GM21360 (cell line): ENCODE measurements around the gene USPL1.
A peak's percentile ranks its signal among the peaks of the same experiment; 100 is the strongest.

ENCODE experiments used
- ATAC-seq: cut with Tn5 transposase; IDR thresholded peaks from one replicate; pipeline ENCODE4 v1.9.1; 2021; ENCODE audit warnings: mild to moderate bottlenecking, moderate library complexity; ENCODE audit not compliant: unreplicated experiment

The USPL1 gene

GRCh38 chr13:30656178-30656577 is 38.5 kb downstream of the USPL1 start:
- no peak for ATAC-seq

- no peak for ATAC-seq
Measured at GRCh38 chr13:30659980-30660379, 42.3 kb downstream of the USPL1 start.

- ATAC-seq = no peak
Measured at GRCh38 chr13:30660796-30661195, 43.1 kb downstream of the USPL1 start.

GRCh38 chr13:30664689-30665275 is 47.1 kb downstream of the USPL1 start:
- no peak for ATAC-seq

GRCh38 chr13:30665638-30666037 is 47.9 kb downstream of the USPL1 start:
- ATAC-seq = no peak

GRCh38 chr13:30666113-30666512 is 48.4 kb downstream of the USPL1 start:
- no peak for ATAC-seq

- no peak for ATAC-seq
Measured at GRCh38 chr13:30667014-30667413, 49.3 kb downstream of the USPL1 start.

GRCh38 chr13:30668312-30668711 is 50.6 kb downstream of the USPL1 start:
- ATAC-seq = no peak

GRCh38 chr13:30671271-30671815 is 53.6 kb downstream of the USPL1 start:
- no peak for ATAC-seq

- peak; percentile 80 for ATAC-seq
Measured at GRCh38 chr13:30673669-30674521, 56.2 kb downstream of the USPL1 start.

GRCh38 chr13:30675717-30676116 is 58.0 kb downstream of the USPL1 start:
- ATAC-seq = no peak

GRCh38 chr13:30676672-30677071 is 59.0 kb downstream of the USPL1 start:
- ATAC-seq = no peak

GRCh38 chr13:30679483-30680330 is 62.0 kb downstream of the USPL1 start:
- ATAC-seq = peak; percentile 64

- ATAC-seq = no peak
Measured at GRCh38 chr13:30681843-30682242, 64.1 kb downstream of the USPL1 start.

- ATAC-seq = no peak
Measured at GRCh38 chr13:30685320-30685859, 67.7 kb downstream of the USPL1 start.

- ATAC-seq = no peak
Measured at GRCh38 chr13:30685987-30686386, 68.3 kb downstream of the USPL1 start.

- no peak for ATAC-seq
Measured at GRCh38 chr13:30687601-30688000, 69.9 kb downstream of the USPL1 start.

- no peak for ATAC-seq
Measured at GRCh38 chr13:30689752-30690151, 72.0 kb downstream of the USPL1 start.

- ATAC-seq = peak; percentile 73
Measured at GRCh38 chr13:30690282-30691188, 72.8 kb downstream of the USPL1 start.

GRCh38 chr13:30692113-30692512 is 74.4 kb downstream of the USPL1 start:
- ATAC-seq = no peak
